Measurements from ENCODE around the gene ANKS6.

The ANKS6 gene

GRCh38 chr9:98796364-98797101, at the start of gene ANKS6:
TSS of gene ANKS6 (minus strand) at chr9:98796555. CDS start at chr9:98796491, 64 bp downstream.
- DNase-seq (ENCODE audit: low spot score) = peak; percentile 80

GRCh38 chr9:98846081-98846480, 49.7 kb upstream of the ANKS6 start:
- no peak for DNase-seq (ENCODE audit: low spot score)

GRCh38 chr9:98842510-98842909, 46.2 kb upstream of the ANKS6 start:
- DNase-seq (ENCODE audit: low spot score) = no peak

- DNase-seq (ENCODE audit: low spot score) = no peak
Measured at GRCh38 chr9:98839724-98840123, 43.4 kb upstream of the ANKS6 start.

- DNase-seq (ENCODE audit: low spot score) = no peak
Measured at GRCh38 chr9:98838868-98839565, 42.7 kb upstream of the ANKS6 start.

GRCh38 chr9:98838155-98838867, 42.0 kb upstream of the ANKS6 start:
- DNase-seq (ENCODE audit: low spot score) = no peak

- no peak for DNase-seq (ENCODE audit: low spot score)
Measured at GRCh38 chr9:98837516-98837915, 41.2 kb upstream of the ANKS6 start.

- no peak for DNase-seq (ENCODE audit: low spot score)
Measured at GRCh38 chr9:98836206-98836605, 39.9 kb upstream of the ANKS6 start.

- no peak for DNase-seq (ENCODE audit: low spot score)
Measured at GRCh38 chr9:98834386-98834785, 38.0 kb upstream of the ANKS6 start.

- no peak for DNase-seq (ENCODE audit: low spot score)
Measured at GRCh38 chr9:98833090-98833956, 37.0 kb upstream of the ANKS6 start.

GRCh38 chr9:98832768-98833089, 36.4 kb upstream of the ANKS6 start:
- no peak for DNase-seq (ENCODE audit: low spot score)

- DNase-seq (ENCODE audit: low spot score) = no peak
Measured at GRCh38 chr9:98831696-98832095, 35.3 kb upstream of the ANKS6 start.

- no peak for DNase-seq (ENCODE audit: low spot score)
Measured at GRCh38 chr9:98830554-98830953, 34.2 kb upstream of the ANKS6 start.

GRCh38 chr9:98829766-98830165, 33.4 kb upstream of the ANKS6 start:
- DNase-seq (ENCODE audit: low spot score) = no peak

GRCh38 chr9:98826716-98827115, 30.4 kb upstream of the ANKS6 start:
- DNase-seq (ENCODE audit: low spot score) = no peak

GRCh38 chr9:98825414-98825813, 29.1 kb upstream of the ANKS6 start:
- DNase-seq (ENCODE audit: low spot score) = no peak

- DNase-seq (ENCODE audit: low spot score) = no peak
Measured at GRCh38 chr9:98823666-98824334, 27.4 kb upstream of the ANKS6 start.

- DNase-seq (ENCODE audit: low spot score) = no peak
Measured at GRCh38 chr9:98822661-98823060, 26.3 kb upstream of the ANKS6 start.

- no peak for DNase-seq (ENCODE audit: low spot score)
Measured at GRCh38 chr9:98821831-98822230, 25.5 kb upstream of the ANKS6 start.

- DNase-seq (ENCODE audit: low spot score) = no peak
Measured at GRCh38 chr9:98819231-98819630, 22.9 kb upstream of the ANKS6 start.

- DNase-seq (ENCODE audit: low spot score) = no peak
Measured at GRCh38 chr9:98818764-98819163, 22.4 kb upstream of the ANKS6 start.

Measured in activated CD4-positive, alpha-beta T cell treated with anti-CD3 and anti-CD28 coated beads, Interleukin-2, Interleukin-4, amounts not matched to agents 100 ng/mL and 50 ng/mL, durations not matched to agents 16 hours and 8 hours (primary cell).